Measurements from ENCODE around the gene TPPP3.
A peak's percentile ranks its signal among the peaks of the same experiment; 100 is the strongest.

TPPP3 gene

GRCh38 chr16:67431775-67432505 lies 38.6 kb upstream of the TPPP3 start:
- DNase-seq = no peak
- no peaks in the 10 kb centered on the region for H3K9me3 ChIP-seq
- TF ChIP-seq, protein P1, sequence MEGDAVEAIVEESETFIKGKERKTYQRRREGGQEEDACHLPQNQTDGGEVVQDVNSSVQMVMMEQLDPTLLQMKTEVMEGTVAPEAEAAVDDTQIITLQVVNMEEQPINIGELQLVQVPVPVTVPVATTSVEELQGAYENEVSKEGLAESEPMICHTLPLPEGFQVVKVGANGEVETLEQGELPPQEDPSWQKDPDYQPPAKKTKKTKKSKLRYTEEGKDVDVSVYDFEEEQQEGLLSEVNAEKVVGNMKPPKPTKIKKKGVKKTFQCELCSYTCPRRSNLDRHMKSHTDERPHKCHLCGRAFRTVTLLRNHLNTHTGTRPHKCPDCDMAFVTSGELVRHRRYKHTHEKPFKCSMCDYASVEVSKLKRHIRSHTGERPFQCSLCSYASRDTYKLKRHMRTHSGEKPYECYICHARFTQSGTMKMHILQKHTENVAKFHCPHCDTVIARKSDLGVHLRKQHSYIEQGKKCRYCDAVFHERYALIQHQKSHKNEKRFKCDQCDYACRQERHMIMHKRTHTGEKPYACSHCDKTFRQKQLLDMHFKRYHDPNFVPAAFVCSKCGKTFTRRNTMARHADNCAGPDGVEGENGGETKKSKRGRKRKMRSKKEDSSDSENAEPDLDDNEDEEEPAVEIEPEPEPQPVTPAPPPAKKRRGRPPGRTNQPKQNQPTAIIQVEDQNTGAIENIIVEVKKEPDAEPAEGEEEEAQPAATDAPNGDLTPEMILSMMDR (IDR thresholded peaks at IDR 0.05; ENCODE audit: low read depth, low read length) = no peak
- H3K4me1 ChIP-seq = peaks cover 10% of the 10 kb centered on the region
- H3K4me3 ChIP-seq (ENCODE audit: low read depth, low read length) = peak overlapping the region; percentile 44
- H3K27me3 ChIP-seq = peaks cover 12% of the 10 kb centered on the region
- no peaks in the 10 kb centered on the region for H3K36me3 ChIP-seq

GRCh38 chr16:67430977-67431774 lies 37.9 kb upstream of the TPPP3 start, which contains the start of gene HSD11B2:
Gene HSD11B2 (plus strand): TSS chr16:67431121. CDS start chr16:67431249, 128 bp downstream.
- H3K36me3 ChIP-seq = no peaks in the 10 kb centered on the region
- peak within 1 kb of the TSS; percentile 46 for H3K4me3 ChIP-seq (ENCODE audit: low read depth, low read length)
- TF ChIP-seq, protein P1 (IDR thresholded peaks at IDR 0.05; ENCODE audit: low read depth, low read length) = no peak
- H3K9me3 ChIP-seq = no peaks in the 10 kb centered on the region
- H3K27me3 ChIP-seq = peaks cover 12% of the 10 kb centered on the region
- peaks cover 10% of the 10 kb centered on the region for H3K4me1 ChIP-seq
- DNase-seq = peak; percentile 79

DNA sequence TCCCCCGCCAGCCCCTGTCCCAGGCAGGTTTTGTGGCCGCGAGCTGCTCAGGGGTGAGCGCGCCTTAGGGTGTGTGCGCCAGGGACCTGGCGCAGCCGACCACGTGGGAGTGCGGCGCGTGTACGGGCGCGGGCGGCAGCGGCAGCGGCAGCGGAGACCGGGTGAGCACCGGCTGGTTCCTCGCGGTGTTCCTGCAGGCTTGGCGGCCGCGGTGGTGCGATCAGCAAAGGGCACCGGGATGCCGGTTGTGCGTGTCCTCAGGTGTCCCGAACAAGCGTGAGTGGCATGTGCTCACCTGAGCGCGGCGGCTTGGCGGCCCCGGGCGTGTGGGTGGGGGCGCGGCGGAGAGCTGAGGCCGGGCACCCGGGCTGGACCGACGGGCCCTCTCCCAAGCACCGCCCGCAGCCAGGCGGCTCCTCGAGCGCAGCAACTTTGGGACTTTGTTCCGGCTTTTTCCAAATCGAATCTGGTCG lies 37.2 kb upstream of the TPPP3 start:
- Histone ChIP-seq H3K36me3 (no peaks in the 10 kb centered on the region), H3K9me3 (no peaks in the 10 kb centered on the region), H3K27me3 (peaks cover 12% of the 10 kb centered on the region), H3K4me3 (ENCODE audit: low read depth, low read length) (peak overlapping the region; percentile 46), H3K4me1 (peaks cover 10% of the 10 kb centered on the region)
- DNase-seq = peak; percentile 52
- TF ChIP-seq, protein P1 (IDR thresholded peaks at IDR 0.05; ENCODE audit: low read depth, low read length) = no peak

- TF ChIP-seq, protein P1 (IDR thresholded peaks at IDR 0.05; ENCODE audit: low read depth, low read length) = no peak
- Histone ChIP-seq H3K27me3 (peaks cover 12% of the 10 kb centered on the region), H3K36me3 (no peaks in the 10 kb centered on the region), H3K4me1 (peaks cover 10% of the 10 kb centered on the region), H3K9me3 (no peaks in the 10 kb centered on the region), H3K4me3 (ENCODE audit: low read depth, low read length) (peak overlapping the region; percentile 46)
- no peak for DNase-seq
Measured at GRCh38 chr16:67429799-67430503, 36.7 kb upstream of the TPPP3 start.

DNA sequence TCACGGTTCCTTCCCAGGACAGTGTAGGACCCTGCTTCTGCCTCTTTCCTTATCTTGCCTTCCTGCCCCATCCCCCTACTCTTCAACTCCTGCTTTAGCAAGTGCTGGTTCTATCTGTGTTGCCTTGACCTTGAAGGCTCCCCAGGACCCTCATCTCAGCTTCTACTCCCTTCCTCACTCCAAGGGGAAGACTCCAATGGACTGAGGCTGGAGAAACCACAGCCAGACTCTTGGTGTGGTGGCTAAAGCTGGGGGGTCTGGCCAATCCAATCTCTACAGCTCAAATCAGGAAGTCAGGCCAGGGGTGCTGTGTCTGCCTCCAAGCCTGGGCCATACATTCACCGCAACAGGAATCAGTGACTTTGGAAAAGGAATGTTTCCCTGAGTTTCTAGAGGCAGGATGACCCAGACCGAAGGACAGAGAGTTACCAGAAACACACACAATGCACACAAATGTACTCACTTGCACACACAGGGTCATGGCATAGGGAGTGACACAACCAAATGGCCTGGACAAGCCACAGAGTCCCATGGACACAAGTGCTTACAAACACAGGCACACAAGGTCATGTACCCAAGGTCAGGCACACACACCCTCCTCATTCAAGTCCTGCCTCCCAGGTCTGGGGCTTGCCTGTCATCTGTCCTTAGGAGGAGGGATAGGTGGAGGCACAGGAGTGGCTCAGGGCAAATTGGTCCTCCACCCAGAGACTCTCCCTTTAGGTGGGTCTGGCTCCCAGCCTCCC lies 35.9 kb upstream of the TPPP3 start:
- no peak for DNase-seq
- no peak overlapping the region for H3K4me3 ChIP-seq (ENCODE audit: low read depth, low read length)
- H3K36me3 ChIP-seq = no peaks in the 10 kb centered on the region
- H3K27me3 ChIP-seq = peaks cover 12% of the 10 kb centered on the region
- no peaks in the 10 kb centered on the region for H3K9me3 ChIP-seq
- TF ChIP-seq, protein P1 (IDR thresholded peaks at IDR 0.05; ENCODE audit: low read depth, low read length) = no peak
- H3K4me1 ChIP-seq = peaks cover 10% of the 10 kb centered on the region
